HG03045 (cell line): Measurements from ENCODE around the gene HIP1.
"Not testable (repeated sequence)": the region's sequence is repeated elsewhere in the genome, so short reads cannot be mapped to it uniquely, and the experiment has no call there.

Experiments used
- ATAC-seq: cut with Tn5 transposase; IDR thresholded peaks from one replicate; pipeline ENCODE4 v1.9.1; 2021; ENCODE audit warnings: mild to moderate bottlenecking, moderate library complexity; ENCODE audit not compliant: unreplicated experiment

The HIP1 gene

DNA sequence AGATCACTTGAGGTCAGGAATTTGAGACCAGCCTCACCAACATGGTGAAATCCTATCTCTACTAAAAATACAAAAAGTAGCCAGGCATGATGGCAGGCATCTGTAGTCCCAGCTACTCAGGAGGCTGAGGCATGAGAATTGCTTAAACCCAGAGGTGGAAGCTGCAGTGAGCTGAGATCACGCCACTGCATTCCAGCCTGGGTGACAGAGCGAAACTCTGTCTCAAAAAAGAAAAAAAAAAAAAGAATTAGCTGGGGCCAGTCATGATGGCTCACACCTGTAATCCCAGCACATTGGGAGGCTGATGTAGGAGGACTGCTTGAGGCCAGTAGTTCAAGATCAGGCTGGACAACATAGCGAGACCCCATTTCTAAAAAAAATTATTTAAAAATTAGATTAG, 21.0 kb downstream of the HIP1 start:
- ATAC-seq: not testable (repeated sequence)

DNA sequence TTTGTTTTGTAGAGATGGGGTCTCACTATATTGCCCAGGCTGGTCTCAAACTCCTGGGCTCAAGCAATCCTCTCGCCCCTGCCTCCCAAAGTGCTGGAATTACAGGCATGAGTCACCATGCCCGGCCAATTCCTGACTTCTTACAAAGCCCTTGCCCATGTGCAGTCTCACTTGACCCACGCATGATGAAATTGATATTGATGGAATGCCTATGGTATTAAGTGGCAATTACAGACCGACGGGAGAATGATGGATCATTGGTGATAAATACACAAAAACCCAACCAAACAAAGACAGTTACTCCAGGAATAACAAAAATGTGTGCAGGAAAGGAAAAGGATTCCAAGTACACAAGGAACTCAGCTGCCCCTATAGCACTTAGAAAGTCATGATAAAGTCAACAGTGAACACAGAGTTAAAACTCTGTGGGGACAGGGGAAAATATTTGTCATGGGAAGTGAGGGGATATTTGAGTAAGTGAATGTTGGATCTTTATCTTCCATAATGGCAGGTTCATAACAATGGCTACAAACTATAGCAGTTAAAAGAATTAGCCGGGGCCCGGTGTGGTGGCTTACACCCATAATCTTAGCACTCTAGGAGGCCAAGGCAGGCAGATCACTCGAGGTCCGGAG, 21.6 kb downstream of the HIP1 start:
- no peak for ATAC-seq

DNA sequence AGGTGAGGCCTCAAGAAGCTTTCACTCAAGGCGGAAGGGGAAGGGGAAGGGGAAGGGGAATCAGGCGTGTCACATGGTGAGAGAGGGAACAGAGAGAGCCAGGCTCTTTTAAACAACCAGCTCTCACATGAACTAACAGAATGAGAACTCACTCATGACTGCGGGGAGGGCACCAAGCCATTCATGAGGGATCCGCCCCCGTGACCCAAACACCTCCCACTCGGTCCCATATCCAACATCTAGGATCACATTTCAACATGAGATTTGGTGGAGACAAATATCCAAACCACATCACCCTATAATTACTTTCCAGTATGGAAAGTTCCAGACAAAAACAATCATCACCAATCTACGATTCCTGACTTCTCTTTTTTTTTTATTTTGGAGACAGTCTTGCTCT, 22.9 kb downstream of the HIP1 start:
- no peak for ATAC-seq

DNA sequence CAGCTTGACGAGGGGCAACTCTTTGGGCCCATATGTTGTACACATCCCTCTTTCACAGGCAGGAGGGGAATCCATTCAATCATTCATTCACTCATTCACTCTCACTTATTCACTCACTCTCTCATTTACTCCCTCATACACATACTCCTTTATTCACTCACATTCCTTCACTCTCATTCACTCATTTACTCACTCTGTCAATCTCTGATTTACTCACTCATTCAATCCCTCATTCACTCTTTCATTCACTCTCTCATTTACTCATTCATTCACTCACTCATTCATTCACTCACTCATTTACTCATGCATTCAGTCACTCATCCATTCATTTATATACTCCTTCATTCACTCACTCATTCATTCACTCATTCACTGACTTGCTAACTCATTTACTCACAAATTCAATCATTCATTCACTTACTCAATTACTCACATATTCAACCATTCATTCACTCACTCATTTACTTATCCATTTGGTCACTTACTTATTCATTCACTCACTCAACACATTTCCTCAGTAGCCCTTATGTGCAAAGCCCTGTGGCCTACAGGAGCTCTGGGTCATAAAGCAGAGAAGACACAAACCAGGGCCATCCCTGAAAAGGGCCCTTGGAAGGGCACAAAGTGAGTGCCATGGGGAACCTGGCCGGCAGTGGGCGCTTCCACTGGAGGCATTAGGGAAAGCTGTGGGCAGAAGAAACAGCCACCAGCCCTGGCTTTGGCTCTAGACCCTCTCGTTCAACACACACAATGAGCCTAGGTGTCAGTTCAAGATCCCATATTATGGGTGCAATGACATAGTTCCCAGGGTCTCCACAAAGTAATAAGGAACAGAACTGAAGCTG, 26.0 kb downstream of the HIP1 start:
- ATAC-seq: no peak

DNA sequence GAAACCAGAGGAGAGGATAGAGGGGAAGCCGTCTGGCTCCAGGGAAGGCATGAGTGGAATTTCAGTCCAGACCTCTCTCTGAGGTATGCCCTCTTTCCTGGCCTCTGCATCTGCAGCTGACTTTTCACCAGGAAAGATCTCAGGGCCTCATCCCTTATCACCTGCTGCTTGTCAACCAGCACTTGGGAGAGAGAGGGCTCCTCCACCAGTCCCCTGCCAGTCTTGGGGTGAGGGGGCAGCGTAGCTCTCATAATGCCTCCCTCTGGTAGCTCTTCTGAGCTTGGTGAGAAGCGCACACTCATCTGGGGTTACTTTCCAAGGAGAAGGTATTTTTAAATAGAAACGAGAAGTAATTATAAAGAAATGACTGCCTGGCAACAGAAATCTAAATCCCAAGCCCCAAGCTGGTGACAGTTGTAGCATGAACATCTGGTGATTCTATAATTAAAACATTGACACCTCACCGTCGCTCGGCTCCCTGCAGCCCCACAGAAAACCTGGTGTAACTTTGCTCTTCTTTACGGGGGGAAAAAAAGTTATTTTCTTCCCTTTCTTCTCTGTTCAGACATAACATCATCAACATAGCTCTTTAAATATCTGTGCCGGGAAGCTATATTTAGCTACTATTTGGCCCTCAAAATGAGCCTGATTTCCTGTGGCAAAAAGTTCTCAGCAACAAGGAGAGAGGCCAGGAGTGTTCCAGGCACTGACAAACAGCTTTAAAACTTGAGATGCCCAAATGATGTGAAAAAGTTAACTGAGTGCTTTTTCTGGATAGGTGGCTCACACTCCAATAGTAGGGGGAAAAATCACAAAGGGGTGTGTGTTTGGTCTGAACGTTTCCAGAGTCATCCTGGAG, 26.9 kb downstream of the HIP1 start:
- ATAC-seq: no peak

DNA sequence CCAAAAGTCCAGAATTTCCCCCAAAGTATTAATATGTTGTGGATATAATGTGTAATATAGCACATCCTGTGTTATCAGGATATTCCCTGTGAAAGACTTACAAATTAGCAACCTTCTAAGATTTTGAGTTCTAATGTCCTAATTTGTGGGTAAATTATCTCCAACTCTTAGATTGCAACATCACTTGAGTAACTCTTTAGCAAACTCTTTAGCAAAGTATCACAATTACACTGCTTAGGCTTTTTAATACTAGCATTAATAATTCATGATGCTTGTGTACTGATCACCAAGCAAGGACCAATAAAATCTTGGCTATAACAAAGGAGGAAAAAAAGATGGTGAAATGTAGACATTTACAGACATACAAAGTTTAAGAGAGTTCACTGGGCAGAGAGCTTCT, 27.7 kb downstream of the HIP1 start:
- no peak for ATAC-seq

DNA sequence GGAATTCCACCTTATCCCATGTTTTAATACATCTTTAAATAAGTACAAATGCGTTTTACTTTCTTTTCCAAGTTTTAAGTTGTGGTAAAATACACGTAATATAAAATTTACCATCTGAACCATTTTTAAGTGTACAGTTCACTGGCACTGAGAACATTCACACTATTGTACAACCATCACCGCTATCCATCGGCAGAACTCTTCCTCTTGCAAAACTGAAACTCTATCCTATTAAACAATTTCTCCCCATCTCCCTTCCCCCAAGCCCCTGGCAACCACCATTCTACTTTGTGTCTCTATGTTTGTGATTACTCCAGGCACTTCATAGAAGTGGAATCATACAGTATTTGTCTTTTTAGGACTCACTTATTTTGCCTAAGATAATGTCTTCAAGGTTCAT, 33.8 kb downstream of the HIP1 start:
- no peak for ATAC-seq

DNA sequence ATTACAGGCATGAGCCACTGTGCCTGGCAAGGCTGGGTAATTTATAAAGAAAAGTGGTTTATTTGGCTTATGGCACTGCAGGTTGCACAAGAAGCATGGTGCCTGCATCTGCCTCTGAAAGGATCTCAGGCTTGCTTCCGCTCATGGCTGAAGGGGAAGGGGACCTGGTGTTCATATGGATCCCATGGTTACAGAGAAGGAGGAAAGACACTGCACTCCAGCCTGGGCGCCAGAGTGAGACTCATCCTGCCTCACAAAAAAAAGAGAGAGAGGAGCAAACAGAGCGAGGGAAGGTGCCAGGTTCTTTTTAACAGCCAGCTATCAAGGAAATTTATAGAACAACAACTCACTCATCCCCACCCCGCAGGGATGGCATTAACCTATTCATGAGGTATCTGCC, 36.2 kb downstream of the HIP1 start:
- ATAC-seq: no peak

DNA sequence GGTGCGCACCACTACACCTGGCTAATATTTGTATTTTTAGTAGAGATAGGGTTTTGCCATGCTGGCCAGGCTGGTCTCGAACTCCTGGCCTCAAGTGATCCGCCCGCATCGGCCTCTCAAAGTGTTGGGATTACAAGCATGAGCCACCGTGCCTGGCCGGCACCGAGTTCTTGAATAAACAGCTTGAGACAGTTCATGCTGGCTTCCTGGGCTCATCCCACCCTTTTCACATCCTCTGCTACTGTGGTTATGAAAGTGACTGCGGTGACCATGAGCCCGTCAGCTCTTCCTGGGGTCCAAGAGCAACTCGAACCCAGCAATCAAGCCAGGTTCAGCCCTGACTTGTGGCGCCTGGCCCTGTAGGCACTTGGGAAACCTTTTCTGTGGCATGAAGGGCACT, 38.7 kb downstream of the HIP1 start:
- no peak for ATAC-seq

DNA sequence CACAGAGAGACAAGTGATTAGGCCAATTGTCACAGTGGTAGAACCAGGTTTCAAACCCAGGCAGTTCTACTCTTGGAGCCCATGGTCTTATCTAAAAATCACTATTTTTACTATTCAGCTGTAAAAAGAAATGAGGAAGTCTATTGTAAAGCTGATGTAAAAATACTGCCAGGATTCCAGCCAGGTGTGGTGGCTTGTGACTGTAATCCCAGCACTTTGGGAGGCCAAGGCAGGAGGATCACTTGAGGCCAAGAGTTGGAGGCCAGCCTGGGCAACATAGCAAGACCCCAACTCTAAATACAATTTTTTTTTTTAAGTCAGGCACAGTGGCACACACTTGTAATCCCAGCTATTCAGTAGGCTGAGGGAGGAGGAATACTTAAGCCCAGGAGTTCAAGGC, 40.4 kb downstream of the HIP1 start:
- ATAC-seq: no peak

DNA sequence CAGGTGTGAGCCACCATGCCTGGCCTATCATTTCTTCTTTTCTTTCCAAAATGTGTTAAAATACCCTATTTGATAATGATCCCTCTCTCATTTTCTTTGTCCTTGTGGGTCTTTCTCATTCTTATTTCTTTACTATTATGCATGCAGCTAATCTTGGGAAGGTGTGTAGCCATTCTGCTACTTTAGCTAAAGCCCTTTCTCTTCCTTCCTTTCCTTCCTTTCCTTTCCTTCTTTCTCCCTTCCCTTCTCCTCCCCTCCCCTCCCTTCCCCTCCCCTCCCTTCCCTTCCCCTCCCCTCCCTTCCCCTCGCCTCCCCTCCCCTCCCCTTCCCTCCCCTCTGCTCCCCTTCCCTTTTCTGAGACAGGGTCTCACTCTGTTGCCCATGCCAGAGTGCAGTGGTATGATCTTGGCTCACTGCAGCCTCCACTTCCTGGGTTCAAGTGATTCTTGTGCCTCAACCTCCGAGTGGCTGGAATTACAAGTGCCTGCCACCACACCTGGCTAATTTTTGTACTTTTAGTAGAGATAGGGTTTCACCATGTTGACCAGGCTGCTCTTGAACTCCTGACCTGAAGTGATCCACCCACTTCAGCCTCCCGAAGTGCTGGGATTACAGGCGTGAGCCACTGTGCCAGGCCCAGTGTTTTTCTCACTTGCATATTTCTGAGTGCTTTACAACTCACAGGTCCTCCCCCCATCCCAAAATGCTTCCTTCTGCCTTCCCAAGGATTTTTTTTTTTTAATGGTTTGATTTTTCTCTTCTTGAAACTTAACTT, 42.3 kb downstream of the HIP1 start:
- no peak for ATAC-seq

DNA sequence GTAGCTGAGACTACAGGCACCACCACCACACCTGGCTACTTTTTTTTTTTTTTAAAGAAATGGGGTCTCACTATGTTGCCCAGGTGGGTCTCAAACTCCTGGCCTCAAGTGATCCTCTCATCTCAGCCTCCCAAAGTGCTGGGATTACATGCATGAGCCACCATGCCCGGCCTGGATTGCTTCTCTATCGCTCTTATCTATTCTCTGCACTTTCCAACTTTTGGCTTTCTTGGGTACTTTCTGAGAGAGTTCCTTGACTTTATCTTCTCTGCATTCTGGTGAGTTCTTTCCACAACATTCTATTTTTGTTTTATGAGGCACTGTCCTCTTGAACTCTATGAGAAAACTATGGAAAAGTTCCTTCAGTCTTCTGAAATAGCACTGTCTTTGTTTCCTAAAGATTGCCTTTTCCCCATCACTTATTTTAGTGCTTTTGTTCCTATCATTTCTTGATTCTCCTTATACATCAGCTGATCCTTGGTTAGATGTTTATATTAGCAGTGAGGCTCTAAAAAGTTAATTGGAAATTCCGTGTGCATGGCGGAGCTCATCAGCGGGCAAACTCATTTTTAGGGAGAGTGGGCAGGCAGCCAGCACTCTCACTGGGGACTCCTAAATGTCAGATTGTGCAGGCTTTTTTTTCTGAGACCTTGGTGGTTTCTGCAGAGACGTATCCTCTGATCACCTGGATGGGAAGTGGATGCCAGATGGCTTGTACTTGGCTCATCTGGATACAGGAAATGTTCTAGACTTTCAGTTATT, 43.9 kb downstream of the HIP1 start:
- no peak for ATAC-seq

DNA sequence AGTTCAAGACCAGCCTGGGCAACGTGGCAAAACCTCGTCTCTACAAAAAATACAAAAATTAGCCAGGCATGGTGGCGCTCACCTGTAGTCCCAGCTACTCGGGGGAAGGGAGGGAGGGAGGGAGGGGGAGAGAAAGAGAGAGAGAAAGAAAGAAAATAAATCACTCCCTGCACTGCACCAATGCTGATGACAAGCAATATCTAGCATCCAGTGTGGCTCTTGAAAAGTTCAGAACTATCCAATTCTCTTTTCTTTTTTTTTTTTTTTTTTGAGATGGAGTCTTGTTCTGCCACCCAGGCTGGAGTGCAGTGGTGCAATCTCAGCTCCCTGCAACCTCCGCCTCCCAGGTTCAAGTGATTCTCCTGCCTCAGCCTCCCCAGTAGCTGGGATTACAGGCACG, 45.1 kb downstream of the HIP1 start:
- not testable (repeated sequence) for ATAC-seq

DNA sequence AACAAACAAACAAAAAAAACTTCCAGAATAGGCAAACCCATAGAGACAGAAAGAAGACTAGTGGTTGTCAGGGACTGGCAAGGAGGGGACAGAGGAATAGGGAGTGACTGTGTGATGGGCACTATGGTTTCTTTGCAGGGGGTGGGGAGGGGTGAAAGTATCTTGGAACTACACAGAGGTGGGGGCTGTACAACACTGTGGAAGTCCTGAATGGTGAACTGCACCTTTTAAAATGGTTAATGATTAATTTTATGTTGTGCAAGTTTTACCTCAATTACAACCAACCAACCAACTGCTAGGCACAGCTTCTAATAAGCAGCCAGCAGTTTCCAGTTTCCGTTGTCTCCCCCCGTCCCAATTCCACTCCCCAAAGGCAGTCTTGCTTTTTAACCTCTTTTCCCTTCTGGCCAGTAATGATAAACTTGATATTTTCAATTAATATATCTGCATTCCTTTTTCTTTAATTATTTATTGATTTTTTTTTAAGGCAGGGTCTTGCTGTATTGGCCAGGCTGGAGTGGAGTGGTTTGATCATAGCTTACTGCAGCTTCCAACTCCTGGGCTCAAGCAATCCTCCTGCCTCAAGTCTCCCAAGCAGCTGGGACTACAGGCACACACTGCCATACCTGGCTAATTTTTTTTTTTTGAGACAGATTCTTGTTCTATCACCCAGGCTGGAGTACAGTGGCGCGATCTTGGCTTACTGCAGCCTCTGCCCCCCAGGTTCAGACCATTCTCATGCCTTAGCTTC, 46.8 kb downstream of the HIP1 start:
- no peak for ATAC-seq

DNA sequence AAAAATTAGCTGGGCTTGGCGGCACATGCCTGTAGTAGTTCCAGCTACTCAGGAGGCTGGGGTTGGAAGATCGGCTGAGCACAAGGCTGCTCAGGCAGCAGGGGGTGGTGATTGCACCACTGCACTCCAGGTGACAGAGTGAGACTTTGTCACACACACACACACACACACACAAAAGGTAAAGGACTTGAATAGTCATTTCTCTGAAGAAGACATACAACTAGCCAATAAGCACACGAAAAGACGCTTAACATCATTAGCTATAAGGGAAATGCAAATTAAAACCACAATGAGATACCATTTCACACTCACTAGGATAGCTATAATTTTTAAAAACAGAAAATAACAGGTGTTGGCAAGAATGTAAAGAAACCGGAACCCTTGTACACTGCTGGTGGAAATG, 48.6 kb downstream of the HIP1 start:
- ATAC-seq: no peak

DNA sequence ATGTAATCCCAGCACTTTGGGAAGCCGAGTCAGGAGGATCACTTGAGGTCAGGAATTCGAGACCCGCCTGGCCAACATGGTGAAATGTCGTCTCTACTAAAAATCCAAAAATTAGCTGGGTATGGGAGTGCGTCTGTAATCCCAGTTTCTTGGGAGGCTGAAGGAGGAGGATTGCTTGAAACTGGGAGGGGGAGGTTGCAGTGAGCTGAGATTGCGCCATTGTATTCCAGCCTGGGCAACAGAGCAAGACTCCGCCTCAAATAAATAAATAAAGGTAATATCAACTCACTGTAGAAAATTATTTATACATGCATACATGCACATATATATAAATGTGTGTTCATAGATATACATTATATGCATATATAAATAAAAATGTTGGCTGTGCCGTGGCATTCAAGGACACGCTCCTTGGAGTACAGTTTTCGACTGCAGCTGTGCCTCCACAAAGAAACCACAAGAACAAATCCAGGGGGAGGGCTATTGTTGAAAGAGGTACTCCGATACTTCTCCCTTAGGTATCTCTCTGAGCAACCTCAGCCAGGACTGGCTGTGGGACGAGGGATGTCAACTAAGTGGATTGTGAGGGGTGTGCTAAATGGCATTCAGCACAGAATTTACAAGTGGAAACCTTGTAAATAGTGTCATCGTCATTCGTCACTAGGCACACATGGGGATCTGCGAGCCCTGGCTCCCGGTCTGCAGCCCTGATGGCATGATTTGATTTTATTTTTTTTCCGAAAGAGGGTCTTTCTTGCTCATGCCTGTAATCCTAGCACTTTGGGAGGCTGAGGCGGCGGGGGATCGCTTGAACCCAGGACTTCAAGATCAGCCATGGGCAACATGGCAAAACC, 49.3 kb downstream of the HIP1 start:
- ATAC-seq: no peak

DNA sequence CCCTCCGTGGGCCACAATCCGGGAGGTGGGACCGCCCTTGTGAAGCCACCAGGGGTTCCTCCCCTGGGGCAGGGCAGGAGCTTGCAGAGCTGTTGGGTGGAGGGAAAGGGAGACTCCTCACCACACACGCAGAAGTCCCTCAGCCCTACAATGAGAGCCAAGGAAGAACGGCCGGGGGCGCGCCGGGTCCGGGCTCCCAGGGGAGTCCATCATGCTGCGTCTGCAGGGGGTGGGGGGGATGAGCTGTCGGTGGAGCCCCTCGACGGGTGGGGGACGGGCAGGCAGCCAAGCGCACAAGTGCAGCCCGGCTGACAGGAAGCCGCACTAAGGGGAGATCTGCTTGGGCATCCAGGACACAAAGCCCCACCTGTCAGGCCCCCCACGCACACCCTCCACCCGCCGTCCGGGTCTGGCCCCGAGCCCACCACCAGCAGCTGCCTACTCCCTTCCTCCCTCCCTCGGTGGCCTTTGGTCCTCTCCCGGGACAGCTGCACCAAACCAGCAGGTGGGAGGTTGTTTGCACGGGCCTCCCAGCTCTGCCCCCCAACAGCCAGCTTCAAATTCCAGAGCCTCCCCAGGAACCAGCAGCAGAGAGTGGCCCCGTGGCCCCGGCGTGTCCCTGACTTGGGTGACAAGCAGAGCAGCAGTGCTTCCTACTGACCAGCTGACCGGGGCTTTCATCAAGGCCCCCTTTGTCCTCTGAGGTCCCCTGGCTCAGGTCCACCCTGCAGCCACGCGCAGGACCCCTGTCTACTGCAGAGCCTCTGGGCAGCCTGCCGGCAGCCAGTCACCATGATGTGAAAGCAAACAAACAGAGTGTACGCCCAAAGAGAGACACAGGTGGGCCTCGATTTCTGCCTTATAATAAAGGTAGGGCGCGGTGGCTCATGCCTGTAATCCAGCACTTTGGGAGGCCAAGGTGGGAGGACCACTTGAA, 50.3 kb downstream of the HIP1 start:
- no peak for ATAC-seq
